IPS-15b (cell line): ENCODE measurements around the gene HSD17B4.

Source experiments
- H3K27me3 ChIP-seq: one replicate; pipeline ENCODE4 v1.6.1; 2013; ENCODE audit warnings: low read length; ENCODE audit not compliant: control insufficient read depth, insufficient read depth
- H3K36me3 ChIP-seq: one replicate; pipeline ENCODE4 v1.6.1; 2013; ENCODE audit warnings: low read length; ENCODE audit not compliant: control insufficient read depth, insufficient read depth
- H3K4me1 ChIP-seq: one replicate; pipeline ENCODE4 v1.6.1; 2013; ENCODE audit warnings: mild to moderate bottlenecking, low read length; ENCODE audit not compliant: control insufficient read depth, insufficient read depth
- H3K4me3 ChIP-seq: one replicate; pipeline ENCODE4 v1.5.1; 2013; ENCODE audit warnings: low read depth, low read length
- H3K9ac ChIP-seq: one replicate; pipeline ENCODE4 v1.6.1; 2013; ENCODE audit warnings: low read depth, mild to moderate bottlenecking, low read length
- H3K9me3 ChIP-seq: one replicate; pipeline ENCODE4 v1.6.1; 2013; ENCODE audit warnings: mild to moderate bottlenecking, low read length; ENCODE audit not compliant: control insufficient read depth, insufficient read depth

The HSD17B4 gene

GRCh38 chr5:119570910-119571309 lies 118.6 kb downstream of the HSD17B4 start:
- Histone ChIP-seq H3K4me3 (no peak overlapping the region), H3K9ac (no peak overlapping the region), H3K36me3 (no peaks in the 10 kb centered on the region), H3K27me3 (no peaks in the 10 kb centered on the region), H3K4me1 (no peaks in the 10 kb centered on the region), H3K9me3 (no peaks in the 10 kb centered on the region)

- peaks cover 8% of the 10 kb centered on the region for H3K4me1 ChIP-seq
- no peaks in the 10 kb centered on the region for H3K27me3 ChIP-seq
- no peak overlapping the region for H3K9ac ChIP-seq
- no peak overlapping the region for H3K4me3 ChIP-seq
- no peaks in the 10 kb centered on the region for H3K9me3 ChIP-seq
- no peaks in the 10 kb centered on the region for H3K36me3 ChIP-seq
These were observed 126.6 kb downstream of the HSD17B4 start for GRCh38 chr5:119578937-119579336.

GRCh38 chr5:119582987-119583386 lies 130.7 kb downstream of the HSD17B4 start:
- Histone ChIP-seq H3K4me1 (peaks cover 8% of the 10 kb centered on the region), H3K27me3 (no peaks in the 10 kb centered on the region), H3K36me3 (no peaks in the 10 kb centered on the region), H3K9me3 (no peaks in the 10 kb centered on the region), H3K4me3 (no peak overlapping the region), H3K9ac (no peak overlapping the region)

GRCh38 chr5:119583684-119584083 lies 131.4 kb downstream of the HSD17B4 start:
- Histone ChIP-seq H3K4me1 (peaks cover 8% of the 10 kb centered on the region), H3K9me3 (no peaks in the 10 kb centered on the region), H3K36me3 (no peaks in the 10 kb centered on the region), H3K27me3 (no peaks in the 10 kb centered on the region), H3K9ac (no peak overlapping the region), H3K4me3 (no peak overlapping the region)
